OCI-LY1 (cell line): ENCODE data around the gene PTPRJ.

Source experiments
- EZH2 ChIP-seq: fragments of 200-600 bp; sonication (generic), shearing (Covaris generic); IDR thresholded peaks from 2 replicates; pipeline ENCODE4 v1.8.0; 2017; ENCODE audit warnings: borderline replicate concordance, mixed run types, mild to moderate bottlenecking, antibody characterized with exemption, low read length, moderate library complexity, mixed read lengths
- TF ChIP-seq, protein P1 (sequence below): fragments of 200-600 bp; sonication (generic), shearing (Covaris generic); IDR thresholded peaks from 2 replicates; pipeline ENCODE4 v1.5.1; 2017; ENCODE audit warnings: mild to moderate bottlenecking, antibody characterized with exemption, low read length, moderate library complexity, mixed read lengths

DNA sequence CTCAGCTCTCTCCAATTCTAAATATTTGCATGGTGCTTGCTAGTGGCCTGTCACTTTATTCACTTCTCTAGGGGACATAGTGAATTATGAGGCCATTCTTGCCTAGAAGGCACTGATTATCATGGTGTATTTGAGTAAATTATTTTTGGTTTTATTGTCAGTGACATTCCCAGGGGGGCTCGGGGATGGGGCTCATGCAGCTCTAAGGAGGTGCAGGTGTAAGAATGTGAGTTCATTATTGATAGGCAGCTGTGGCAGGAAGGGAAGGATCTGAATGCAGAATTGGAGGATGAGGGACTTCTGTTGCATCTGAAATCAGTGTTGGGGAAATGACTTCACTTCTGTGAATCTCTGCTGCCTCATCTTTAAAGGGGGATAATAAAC, 182.5 kb downstream of the PTPRJ start:
- TF ChIP-seq, protein P1, sequence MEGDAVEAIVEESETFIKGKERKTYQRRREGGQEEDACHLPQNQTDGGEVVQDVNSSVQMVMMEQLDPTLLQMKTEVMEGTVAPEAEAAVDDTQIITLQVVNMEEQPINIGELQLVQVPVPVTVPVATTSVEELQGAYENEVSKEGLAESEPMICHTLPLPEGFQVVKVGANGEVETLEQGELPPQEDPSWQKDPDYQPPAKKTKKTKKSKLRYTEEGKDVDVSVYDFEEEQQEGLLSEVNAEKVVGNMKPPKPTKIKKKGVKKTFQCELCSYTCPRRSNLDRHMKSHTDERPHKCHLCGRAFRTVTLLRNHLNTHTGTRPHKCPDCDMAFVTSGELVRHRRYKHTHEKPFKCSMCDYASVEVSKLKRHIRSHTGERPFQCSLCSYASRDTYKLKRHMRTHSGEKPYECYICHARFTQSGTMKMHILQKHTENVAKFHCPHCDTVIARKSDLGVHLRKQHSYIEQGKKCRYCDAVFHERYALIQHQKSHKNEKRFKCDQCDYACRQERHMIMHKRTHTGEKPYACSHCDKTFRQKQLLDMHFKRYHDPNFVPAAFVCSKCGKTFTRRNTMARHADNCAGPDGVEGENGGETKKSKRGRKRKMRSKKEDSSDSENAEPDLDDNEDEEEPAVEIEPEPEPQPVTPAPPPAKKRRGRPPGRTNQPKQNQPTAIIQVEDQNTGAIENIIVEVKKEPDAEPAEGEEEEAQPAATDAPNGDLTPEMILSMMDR, result no peak
- TF ChIP-seq EZH2, result no peak
